GM06990 (cell line): ENCODE results near the gene KHDRBS2.

ENCODE experiments used
- DNase-seq: peaks from one replicate; pipeline ENCODE4 v3.0.0-alpha.2; 2011; ENCODE audit not compliant: insufficient read length; ENCODE audit errors: extremely low read depth
- H3K27me3 ChIP-seq: replicated peaks from 2 replicates; pipeline ENCODE4 v1.6.0; 2011; ENCODE audit warnings: low read length; ENCODE audit not compliant: control insufficient read depth, insufficient read depth
- H3K36me3 ChIP-seq: 2 replicates; pipeline ENCODE4 v1.5.1; 2011; ENCODE audit warnings: low read length; ENCODE audit not compliant: control insufficient read depth, insufficient read depth
- H3K4me3 ChIP-seq: replicated peaks from 2 replicates; pipeline ENCODE4 v1.5.1; 2011; ENCODE audit warnings: low read depth, mild to moderate bottlenecking, control low read depth, low read length
- TF ChIP-seq, protein P1 (sequence below): IDR thresholded peaks from 2 replicates; pipeline ENCODE4 v1.5.1; 2011; ENCODE audit warnings: low read length, control low read depth, mild to moderate bottlenecking, inconsistent platforms; ENCODE audit not compliant: insufficient read depth, poor library complexity, severe bottlenecking

Gene KHDRBS2

GRCh38 chr6:62146954-62147853 lies 138.8 kb downstream of the KHDRBS2 start:
- H3K4me3 ChIP-seq = no peak overlapping the region
- TF ChIP-seq, protein P1, sequence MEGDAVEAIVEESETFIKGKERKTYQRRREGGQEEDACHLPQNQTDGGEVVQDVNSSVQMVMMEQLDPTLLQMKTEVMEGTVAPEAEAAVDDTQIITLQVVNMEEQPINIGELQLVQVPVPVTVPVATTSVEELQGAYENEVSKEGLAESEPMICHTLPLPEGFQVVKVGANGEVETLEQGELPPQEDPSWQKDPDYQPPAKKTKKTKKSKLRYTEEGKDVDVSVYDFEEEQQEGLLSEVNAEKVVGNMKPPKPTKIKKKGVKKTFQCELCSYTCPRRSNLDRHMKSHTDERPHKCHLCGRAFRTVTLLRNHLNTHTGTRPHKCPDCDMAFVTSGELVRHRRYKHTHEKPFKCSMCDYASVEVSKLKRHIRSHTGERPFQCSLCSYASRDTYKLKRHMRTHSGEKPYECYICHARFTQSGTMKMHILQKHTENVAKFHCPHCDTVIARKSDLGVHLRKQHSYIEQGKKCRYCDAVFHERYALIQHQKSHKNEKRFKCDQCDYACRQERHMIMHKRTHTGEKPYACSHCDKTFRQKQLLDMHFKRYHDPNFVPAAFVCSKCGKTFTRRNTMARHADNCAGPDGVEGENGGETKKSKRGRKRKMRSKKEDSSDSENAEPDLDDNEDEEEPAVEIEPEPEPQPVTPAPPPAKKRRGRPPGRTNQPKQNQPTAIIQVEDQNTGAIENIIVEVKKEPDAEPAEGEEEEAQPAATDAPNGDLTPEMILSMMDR = no peak
- H3K27me3 ChIP-seq = no peaks in the 10 kb centered on the region
- H3K36me3 ChIP-seq = no peaks in the 10 kb centered on the region
- no peak for DNase-seq

DNA sequence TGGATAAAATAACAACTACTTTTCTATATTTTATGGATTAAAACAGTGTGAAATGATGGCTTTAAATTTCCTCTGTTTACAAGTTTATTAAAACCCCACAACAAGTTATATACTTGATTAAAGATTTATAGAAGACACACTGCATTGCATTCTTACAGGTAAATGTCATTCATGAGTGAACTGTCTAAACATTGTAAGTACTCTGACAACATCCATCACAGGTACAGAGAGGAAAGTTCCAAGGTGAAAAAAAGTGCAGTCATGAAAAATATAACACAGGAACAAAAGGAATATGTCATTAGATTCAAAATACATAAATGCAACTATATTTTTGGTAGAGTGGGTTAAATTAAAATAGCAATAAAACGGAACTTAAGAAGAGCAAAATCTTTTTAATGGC lies 156.9 kb downstream of the KHDRBS2 start:
- TF ChIP-seq, protein P1 = no peak
- no peak overlapping the region for H3K4me3 ChIP-seq
- no peaks in the 10 kb centered on the region for H3K27me3 ChIP-seq
- no peaks in the 10 kb centered on the region for H3K36me3 ChIP-seq
- DNase-seq = no peak

DNA sequence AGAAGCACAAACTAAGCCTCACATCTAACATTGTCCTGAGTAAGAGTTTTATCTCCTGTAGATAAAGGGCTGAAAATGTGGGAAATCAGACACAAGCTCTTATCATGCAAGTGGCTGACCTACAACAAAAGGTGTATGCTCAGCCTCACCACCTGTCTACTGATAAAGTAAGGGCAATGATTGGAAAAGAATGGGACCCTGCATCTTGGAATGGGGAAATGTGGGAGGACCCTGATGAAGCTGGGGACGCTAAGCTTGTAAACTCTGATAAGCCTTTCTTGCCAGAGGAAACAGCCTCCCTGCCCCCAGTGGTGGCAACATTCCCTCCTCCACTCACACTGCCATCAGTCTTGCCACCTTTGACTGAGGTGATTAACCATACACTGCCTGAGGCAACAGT lies 166.6 kb downstream of the KHDRBS2 start:
- H3K4me3 ChIP-seq = no peak overlapping the region
- TF ChIP-seq, protein P1 = no peak
- H3K27me3 ChIP-seq = no peaks in the 10 kb centered on the region
- no peaks in the 10 kb centered on the region for H3K36me3 ChIP-seq
- DNase-seq = no peak

DNA sequence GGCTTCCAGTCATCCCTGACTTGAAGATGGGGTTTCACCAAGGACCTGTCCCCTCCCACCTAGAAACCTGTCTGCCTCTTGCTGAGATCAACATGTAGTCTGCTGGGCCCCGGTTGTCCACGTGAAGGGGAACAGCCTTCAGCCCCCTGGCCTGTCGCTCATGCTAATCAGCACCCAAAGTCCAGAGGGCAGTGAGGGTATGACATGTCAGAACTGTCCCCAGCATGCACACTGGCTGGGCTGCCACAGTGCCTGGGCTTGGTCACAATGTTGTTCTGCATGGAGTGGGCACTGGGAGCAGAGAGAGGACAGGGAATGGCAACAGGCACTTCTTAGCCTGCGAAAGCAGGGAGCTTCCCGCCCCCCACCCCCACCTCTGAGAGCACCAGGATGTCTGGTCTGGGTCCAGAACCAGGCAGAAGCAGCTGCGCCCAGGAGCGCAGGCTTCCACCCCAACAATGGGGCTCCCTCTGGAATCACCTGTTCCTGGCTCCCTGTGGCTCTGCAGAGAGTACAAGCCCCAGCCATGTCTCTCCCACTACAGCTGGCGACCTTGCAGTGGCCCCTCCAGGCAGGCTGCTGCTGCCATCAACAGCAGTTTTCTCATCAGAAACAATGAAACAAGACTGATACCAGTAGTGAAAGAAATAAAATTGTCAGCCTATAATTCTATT lies 182.7 kb downstream of the KHDRBS2 start:
- H3K36me3 ChIP-seq = no peaks in the 10 kb centered on the region
- DNase-seq = no peak
- no peaks in the 10 kb centered on the region for H3K27me3 ChIP-seq
- TF ChIP-seq, protein P1 = no peak
- H3K4me3 ChIP-seq = no peak overlapping the region

- Histone ChIP-seq H3K4me3 (no peak overlapping the region), H3K27me3 (no peaks in the 10 kb centered on the region), H3K36me3 (no peaks in the 10 kb centered on the region)
- TF ChIP-seq, protein P1 = no peak
- DNase-seq = no peak
Observed at GRCh38 chr6:62102387-62102786, 183.6 kb downstream of the KHDRBS2 start.
